ENCODE results near the gene MT1HL1.

The MT1HL1 gene

DNA sequence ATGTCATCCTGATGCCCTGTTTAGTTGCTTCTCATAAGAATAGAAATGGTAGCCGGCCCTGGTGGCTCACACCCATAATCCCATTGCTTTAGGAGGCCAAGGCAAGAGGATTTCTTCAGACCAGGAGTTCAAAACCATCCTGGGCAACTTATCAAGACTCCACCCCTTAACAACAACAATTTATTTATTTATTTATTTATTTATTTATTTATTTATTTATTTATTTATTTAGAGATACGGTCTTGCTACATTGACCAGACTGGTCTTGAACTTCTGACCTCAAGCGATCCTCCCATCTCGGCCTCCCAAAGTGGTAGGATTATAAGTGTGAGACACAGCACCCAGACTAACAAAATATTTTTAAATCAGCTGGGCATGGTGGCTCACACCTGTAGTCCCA is 4.0 kb downstream of the MT1HL1 start:
- TF ChIP-seq REST (IDR thresholded peaks at IDR 0.05; ENCODE audit: insufficient replicate concordance, low read depth) (no peak), POLR2AphosphoS5 (IDR thresholded peaks at IDR 0.05; ENCODE audit: low read depth) (no peak), GABPA (IDR thresholded peaks at IDR 0.05; ENCODE audit: low read depth) (no peak), SPI1 (IDR thresholded peaks at IDR 0.05; ENCODE audit: borderline replicate concordance, low read depth) (no peak)
- TF ChIP-seq, protein P1, sequence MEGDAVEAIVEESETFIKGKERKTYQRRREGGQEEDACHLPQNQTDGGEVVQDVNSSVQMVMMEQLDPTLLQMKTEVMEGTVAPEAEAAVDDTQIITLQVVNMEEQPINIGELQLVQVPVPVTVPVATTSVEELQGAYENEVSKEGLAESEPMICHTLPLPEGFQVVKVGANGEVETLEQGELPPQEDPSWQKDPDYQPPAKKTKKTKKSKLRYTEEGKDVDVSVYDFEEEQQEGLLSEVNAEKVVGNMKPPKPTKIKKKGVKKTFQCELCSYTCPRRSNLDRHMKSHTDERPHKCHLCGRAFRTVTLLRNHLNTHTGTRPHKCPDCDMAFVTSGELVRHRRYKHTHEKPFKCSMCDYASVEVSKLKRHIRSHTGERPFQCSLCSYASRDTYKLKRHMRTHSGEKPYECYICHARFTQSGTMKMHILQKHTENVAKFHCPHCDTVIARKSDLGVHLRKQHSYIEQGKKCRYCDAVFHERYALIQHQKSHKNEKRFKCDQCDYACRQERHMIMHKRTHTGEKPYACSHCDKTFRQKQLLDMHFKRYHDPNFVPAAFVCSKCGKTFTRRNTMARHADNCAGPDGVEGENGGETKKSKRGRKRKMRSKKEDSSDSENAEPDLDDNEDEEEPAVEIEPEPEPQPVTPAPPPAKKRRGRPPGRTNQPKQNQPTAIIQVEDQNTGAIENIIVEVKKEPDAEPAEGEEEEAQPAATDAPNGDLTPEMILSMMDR (IDR thresholded peaks at IDR 0.05; ENCODE audit: insufficient read depth, low read length), result no peak
- Histone ChIP-seq H3K4me3 (replicated peaks; ENCODE audit: insufficient read depth, low read length) (no peak overlapping the region), H3K27me3 (ENCODE audit: insufficient read depth, poor library complexity, severe bottlenecking) (no peaks in the 10 kb centered on the region), H3K27ac (replicated peaks) (no peak overlapping the region)
- no peak for DNase-seq (ENCODE audit: low read depth in 1 of 2, low spot score in 1 of 2)

- Histone ChIP-seq H3K4me3 (replicated peaks; ENCODE audit: insufficient read depth, low read length) (no peak overlapping the region), H3K27me3 (ENCODE audit: insufficient read depth, poor library complexity, severe bottlenecking) (no peaks in the 10 kb centered on the region), H3K27ac (replicated peaks) (no peak overlapping the region)
- TF ChIP-seq GABPA (IDR thresholded peaks at IDR 0.05; ENCODE audit: low read depth), result no peak
- TF ChIP-seq, protein P1 (IDR thresholded peaks at IDR 0.05; ENCODE audit: insufficient read depth, low read length), result no peak
- no peak for TF ChIP-seq POLR2AphosphoS5 (IDR thresholded peaks at IDR 0.05; ENCODE audit: low read depth)
- TF ChIP-seq REST (IDR thresholded peaks at IDR 0.05; ENCODE audit: insufficient replicate concordance, low read depth), result no peak
- no peak for TF ChIP-seq SPI1 (IDR thresholded peaks at IDR 0.05; ENCODE audit: borderline replicate concordance, low read depth)
- no peak for DNase-seq (ENCODE audit: low read depth in 1 of 2, low spot score in 1 of 2)
These were observed 5.7 kb downstream of the MT1HL1 start for GRCh38 chr1:236998546-236998945.

DNA sequence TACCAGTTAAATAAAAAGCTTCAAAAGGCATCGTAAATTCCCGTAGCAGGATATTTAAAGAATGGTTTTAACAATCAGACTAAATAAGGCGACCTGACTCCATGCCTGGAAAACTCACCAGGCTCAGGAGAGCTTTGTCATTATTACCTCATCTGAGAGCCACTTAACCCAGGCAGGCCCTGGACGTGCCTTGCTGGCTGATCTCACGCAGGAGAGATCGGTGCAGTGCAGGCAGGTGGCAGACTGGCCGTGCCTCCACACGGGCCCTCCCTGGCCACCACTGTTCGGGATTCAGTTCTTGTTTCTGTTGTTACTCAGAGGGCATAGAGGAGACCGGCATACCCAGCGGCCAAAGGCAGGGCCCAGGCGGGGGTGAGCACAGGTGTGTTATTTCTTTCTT is 6.4 kb downstream of the MT1HL1 start:
- TF ChIP-seq, protein P1 (IDR thresholded peaks at IDR 0.05; ENCODE audit: insufficient read depth, low read length), result no peak
- TF ChIP-seq POLR2AphosphoS5 (IDR thresholded peaks at IDR 0.05; ENCODE audit: low read depth), result no peak
- TF ChIP-seq SPI1 (IDR thresholded peaks at IDR 0.05; ENCODE audit: borderline replicate concordance, low read depth), result no peak
- TF ChIP-seq GABPA (IDR thresholded peaks at IDR 0.05; ENCODE audit: low read depth), result no peak
- no peak for TF ChIP-seq REST (IDR thresholded peaks at IDR 0.05; ENCODE audit: insufficient replicate concordance, low read depth)

More for the DNA sequence above, 6.4 kb downstream of the MT1HL1 start:
- Histone ChIP-seq H3K4me3 (replicated peaks; ENCODE audit: insufficient read depth, low read length) (no peak overlapping the region), H3K27ac (replicated peaks) (no peak overlapping the region), H3K27me3 (ENCODE audit: insufficient read depth, poor library complexity, severe bottlenecking) (no peaks in the 10 kb centered on the region)
- DNase-seq (ENCODE audit: low read depth in 1 of 2, low spot score in 1 of 2), result no peak
